ENCODE results near the gene FASTKD1.
"Not testable (repeated sequence)": the region's sequence is repeated elsewhere in the genome, so short reads cannot be mapped to it uniquely, and the experiment has no call there.

Gene FASTKD1

DNA sequence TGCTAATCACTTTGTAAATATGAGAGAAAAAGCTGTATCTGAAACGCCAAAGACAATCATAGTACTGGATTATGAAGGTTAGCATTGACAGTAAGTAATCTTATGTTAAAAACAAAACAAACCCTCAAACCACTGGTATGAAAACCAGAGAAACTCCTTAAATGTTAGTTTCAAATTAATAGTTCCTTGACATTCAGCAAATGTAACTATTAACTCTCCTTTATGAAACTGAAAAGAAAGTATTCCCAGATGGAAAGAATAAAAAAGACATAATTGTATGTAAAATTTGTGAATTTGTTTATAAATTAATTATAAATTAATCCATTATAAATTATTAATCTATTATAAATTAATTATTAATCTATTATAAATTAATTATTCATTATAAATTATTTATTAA lies 12.3 kb downstream of the FASTKD1 start:
- no peak for TF ChIP-seq JUND (IDR thresholded peaks at IDR 0.05; ENCODE audit: low read depth)
- in situ Hi-C loops (cut with HindIII; ENCODE audit: low pct_unique_long_range_greater_than_20kb, low sequenced_read_pairs): no loop called here
- no peak for DNase-seq (ENCODE audit: low read depth in 1 of 2, low spot score in 1 of 2)

DNA sequence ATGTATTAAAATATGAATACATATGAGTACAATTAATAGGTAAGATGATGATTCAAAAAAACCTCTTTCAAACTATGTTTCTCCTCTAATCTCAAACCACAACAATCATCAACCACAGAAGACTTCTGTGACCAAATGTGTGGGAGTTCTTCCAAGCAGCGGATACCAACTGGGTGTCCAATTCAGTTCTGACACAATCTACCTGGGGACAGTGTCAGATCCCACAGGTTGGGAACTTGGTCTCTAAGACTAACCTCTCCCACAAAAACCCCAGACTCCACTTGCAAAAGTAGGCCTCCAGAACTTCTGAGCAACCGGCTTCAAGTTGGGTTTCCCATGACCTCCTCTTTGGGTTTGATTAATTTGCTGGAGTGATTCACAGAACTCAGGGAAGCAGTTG lies 26.9 kb downstream of the FASTKD1 start:
- no peak for TF ChIP-seq JUND (IDR thresholded peaks at IDR 0.05; ENCODE audit: low read depth)
- DNase-seq (ENCODE audit: low read depth in 1 of 2, low spot score in 1 of 2): no peak
- in situ Hi-C loops (cut with HindIII; ENCODE audit: low pct_unique_long_range_greater_than_20kb, low sequenced_read_pairs): no loop called here

DNA sequence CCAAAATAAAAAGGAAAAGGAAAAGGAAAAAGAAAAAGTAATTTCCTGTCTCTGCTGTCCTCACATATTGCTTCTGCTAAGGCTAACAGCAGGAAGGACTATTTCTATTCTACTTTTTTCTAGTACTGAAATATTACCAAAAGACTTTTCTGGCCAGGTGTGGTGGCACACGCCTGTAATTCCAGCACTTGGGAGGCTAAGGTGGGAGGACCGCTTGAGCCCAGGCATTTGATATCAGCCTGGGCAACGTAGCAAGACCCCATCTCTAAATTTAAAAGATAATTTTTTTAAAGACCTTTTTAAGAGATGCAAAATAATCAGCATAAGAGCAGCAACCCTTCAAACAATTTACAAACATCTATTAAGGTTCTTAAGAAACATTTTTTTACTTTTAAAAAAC lies 31.2 kb downstream of the FASTKD1 start:
- in situ Hi-C loops (cut with HindIII; ENCODE audit: low pct_unique_long_range_greater_than_20kb, low sequenced_read_pairs): no loop called here
- TF ChIP-seq JUND (IDR thresholded peaks at IDR 0.05; ENCODE audit: low read depth): no peak
- no peak for DNase-seq (ENCODE audit: low read depth in 1 of 2, low spot score in 1 of 2)

DNA sequence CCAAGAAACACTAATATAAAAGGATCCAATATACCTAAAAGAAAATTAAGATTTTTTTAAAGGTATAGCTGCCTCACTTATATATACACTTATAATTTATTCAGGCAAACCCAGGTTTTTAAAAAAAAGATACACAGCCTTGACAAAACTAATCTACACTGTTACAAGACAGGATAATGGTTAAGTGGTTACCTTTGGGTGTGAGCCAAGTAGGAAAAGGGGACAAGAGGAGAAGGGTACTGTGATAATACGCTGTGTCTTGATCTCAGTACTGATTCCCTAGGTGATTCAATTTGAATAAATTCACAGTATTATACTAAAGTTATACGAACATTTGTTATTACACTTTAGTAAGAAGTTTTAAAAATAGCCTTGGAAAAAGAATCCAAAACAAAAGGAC lies 33.5 kb downstream of the FASTKD1 start:
- no peak for TF ChIP-seq JUND (IDR thresholded peaks at IDR 0.05; ENCODE audit: low read depth)
- no peak for DNase-seq (ENCODE audit: low read depth in 1 of 2, low spot score in 1 of 2)
- in situ Hi-C loops (cut with HindIII; ENCODE audit: low pct_unique_long_range_greater_than_20kb, low sequenced_read_pairs): no loop called here

DNA sequence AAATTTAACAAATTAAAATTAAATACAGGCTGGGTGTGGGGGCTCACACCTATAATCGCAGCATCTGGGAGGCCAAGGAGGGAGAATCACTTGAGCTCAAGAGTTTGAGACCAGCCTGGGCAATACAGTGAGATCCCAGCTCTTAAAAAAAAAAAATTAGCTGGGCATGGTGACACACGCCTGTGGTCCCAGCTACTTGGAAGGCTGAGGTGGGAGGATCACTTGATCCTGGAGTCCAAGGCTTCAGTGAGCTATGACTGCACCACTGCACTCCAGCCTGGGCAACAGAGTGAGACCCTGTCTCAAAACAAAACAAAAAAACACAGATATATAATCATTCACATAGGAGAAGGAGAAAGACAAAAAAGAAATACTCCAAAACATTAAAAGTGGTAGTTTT lies 34.2 kb downstream of the FASTKD1 start:
- DNase-seq (ENCODE audit: low read depth in 1 of 2, low spot score in 1 of 2); in situ Hi-C loops (cut with HindIII; ENCODE audit: low pct_unique_long_range_greater_than_20kb, low sequenced_read_pairs): not testable (repeated sequence)

DNA sequence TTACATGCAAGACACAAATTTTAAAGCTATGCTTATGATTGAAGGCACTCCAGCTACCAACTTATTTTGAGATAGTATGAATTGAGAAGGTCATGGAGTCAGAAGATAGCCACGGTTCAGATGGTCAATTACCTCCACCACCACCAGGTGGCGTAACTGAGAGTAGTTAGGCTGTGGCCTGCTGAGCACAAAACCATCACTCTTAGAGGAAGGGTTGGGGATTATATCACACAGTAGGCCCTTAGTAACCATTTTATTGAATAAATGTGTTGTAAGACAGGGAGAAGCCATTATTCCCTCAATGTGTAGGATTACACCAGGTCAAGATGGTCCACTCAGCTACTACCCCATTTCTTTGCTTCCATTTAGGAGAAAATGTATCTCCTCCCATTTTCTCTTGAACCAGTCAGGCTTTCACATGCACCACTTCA lies 45.4 kb downstream of the FASTKD1 start:
- in situ Hi-C loops (cut with HindIII; ENCODE audit: low pct_unique_long_range_greater_than_20kb, low sequenced_read_pairs): no loop called here
- DNase-seq (ENCODE audit: low read depth in 1 of 2, low spot score in 1 of 2): peak in 1 of 2 experiments; percentile 54
- no peak for TF ChIP-seq JUND (IDR thresholded peaks at IDR 0.05; ENCODE audit: low read depth)

DNA sequence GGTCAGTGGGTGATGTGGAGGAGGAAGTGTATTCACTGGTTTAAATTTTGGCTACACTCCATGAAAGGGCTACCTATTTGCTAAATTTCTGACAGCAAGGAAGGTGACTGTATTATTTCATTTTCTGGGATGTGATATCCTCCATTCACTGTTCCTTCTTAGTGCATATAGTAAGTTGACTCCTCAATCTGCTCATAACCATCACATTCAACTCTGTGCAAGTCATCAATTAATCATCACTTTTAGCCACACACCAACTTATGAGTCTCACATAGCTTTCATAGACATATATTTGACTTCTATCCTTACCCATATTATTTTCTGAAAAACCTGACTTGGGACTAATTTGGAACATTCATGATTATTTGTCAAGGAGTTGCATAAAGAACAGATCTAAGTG lies 47.2 kb downstream of the FASTKD1 start:
- no peak for TF ChIP-seq JUND (IDR thresholded peaks at IDR 0.05; ENCODE audit: low read depth)
- DNase-seq (ENCODE audit: low read depth in 1 of 2, low spot score in 1 of 2): no peak
- in situ Hi-C loops (cut with HindIII; ENCODE audit: low pct_unique_long_range_greater_than_20kb, low sequenced_read_pairs): no loop called here

DNA sequence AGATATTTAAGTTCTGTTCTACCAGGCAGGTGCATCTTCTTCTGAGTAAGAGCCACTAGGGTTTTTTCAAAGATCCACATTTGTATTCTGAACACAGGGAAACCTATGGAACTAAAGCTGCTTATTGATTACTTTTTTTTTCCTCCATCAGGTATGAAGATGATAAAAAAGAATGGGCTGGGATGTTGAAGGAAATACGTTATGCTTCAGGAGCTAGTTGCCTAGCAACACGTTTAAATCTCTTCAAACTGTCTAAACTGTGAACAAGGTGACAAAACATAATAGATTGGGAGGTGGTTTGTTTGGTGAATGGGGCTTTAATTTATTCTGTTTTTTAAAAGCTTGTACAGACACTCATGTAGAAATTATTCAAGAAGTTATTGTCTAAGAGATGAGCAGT lies 48.2 kb downstream of the FASTKD1 start:
- no peak for TF ChIP-seq JUND (IDR thresholded peaks at IDR 0.05; ENCODE audit: low read depth)
- no peak for DNase-seq (ENCODE audit: low read depth in 1 of 2, low spot score in 1 of 2)
- in situ Hi-C loops (cut with HindIII; ENCODE audit: low pct_unique_long_range_greater_than_20kb, low sequenced_read_pairs): no loop called here

DNA sequence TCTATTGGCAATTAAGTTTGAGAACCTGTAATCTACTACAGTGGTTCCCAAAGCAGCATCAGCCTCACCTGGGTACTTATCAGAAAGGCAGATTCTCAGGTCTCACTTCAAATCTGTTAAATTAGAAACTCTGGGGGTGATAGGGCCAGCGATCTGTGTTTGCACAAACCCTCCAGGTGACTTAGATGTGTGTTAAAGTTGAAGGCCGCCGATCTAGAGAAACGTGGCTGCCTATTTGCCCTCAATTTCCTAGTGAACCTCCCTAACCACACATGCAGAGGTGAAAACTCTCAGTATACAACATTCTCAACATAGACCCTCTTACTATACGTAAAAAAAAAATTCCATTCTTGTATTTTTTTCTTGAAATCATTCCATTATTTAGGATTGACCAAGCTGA lies 50.0 kb downstream of the FASTKD1 start:
- TF ChIP-seq JUND (IDR thresholded peaks at IDR 0.05; ENCODE audit: low read depth): no peak
- no peak for DNase-seq (ENCODE audit: low read depth in 1 of 2, low spot score in 1 of 2)
- in situ Hi-C loops (cut with HindIII; ENCODE audit: low pct_unique_long_range_greater_than_20kb, low sequenced_read_pairs): no loop called here

DNA sequence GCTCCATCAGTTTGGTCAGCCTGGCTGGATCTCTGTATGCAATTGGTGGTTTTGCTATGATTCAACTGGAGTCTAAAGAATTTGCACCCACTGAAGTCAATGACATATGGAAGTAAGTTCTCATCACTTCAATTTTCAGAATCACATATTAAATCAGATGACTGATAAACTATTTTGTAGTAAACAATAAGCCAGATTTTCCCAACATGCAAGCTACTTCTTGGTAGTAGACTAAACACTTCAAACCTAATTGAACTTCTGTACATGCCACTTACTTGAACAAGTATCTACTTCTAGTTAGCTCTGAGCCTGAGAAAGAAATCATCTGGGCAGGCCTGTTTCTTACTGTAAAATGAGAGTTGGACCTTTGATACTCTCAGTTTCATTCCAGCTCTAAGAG lies 52.8 kb downstream of the FASTKD1 start:
- no peak for TF ChIP-seq JUND (IDR thresholded peaks at IDR 0.05; ENCODE audit: low read depth)
- in situ Hi-C loops (cut with HindIII; ENCODE audit: low pct_unique_long_range_greater_than_20kb, low sequenced_read_pairs): no loop called here
- DNase-seq (ENCODE audit: low read depth in 1 of 2, low spot score in 1 of 2): no peak

DNA sequence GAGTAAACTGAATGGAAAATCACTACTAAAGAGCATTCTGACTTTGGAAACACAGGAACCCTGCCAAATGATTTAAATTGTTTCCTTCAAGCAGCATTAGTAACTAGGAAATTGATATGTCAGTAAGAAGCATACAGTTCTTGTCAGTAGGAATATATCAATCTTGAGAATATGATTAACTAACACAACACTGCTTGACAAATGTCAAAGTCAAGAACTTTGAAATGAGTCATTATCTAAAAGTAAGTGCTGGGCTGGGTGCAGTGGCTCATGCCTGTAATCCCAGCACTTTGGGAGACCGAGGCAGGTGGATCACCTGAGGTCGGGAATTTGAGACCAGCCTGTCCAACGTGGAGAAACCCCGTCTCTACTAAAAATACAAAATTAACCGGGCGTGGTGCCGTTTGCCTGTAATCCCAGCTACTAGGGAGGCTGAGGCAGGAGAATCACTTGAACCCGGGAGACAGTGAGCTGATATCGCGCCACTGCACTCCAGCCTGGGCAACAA lies 57.1 kb downstream of the FASTKD1 start:
- DNase-seq (ENCODE audit: low read depth in 1 of 2, low spot score in 1 of 2); in situ Hi-C loops (cut with HindIII; ENCODE audit: low pct_unique_long_range_greater_than_20kb, low sequenced_read_pairs): not testable (repeated sequence)

DNA sequence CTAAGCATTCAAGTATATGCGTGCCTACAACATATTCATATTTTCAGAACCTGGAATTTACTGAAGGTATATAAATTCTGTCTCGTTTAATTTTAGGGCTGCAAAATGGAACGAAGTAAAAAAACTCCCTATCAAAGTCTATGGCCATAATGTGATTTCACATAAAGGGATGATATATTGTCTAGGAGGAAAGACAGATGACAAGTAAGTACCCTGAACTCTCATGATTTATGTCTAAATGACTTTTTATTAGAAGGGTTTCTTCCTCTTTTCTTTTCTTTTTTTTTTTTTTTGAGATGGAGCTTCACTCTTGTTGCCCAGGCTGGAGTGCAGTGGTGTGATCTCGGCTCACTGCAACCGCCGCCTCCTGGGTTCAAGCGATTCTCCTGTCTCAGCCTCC lies 58.9 kb downstream of the FASTKD1 start:
- DNase-seq (ENCODE audit: low read depth in 1 of 2, low spot score in 1 of 2); in situ Hi-C loops (cut with HindIII; ENCODE audit: low pct_unique_long_range_greater_than_20kb, low sequenced_read_pairs): not testable (repeated sequence)

DNA sequence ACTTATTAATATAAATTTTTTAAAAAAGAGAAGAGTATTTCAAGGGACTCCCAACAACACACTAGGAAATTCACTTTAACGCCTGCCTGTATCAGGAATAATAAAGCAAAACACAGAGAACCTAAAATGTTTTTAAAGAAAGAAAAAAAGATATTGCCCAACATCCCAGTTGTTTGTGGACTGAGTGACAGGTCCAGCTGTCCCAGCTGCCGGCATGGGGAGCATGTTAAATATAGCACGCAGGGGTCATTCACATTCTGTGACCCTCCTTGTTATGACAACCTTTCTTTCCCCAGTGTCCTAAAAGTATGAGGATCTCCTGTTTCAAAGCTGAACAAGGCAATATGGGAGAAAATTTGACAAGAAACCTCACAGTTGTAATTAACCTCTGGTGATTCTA lies 59.7 kb downstream of the FASTKD1 start:
- in situ Hi-C loops (cut with HindIII; ENCODE audit: low pct_unique_long_range_greater_than_20kb, low sequenced_read_pairs): no loop called here
- no peak for TF ChIP-seq JUND (IDR thresholded peaks at IDR 0.05; ENCODE audit: low read depth)
- DNase-seq (ENCODE audit: low read depth in 1 of 2, low spot score in 1 of 2): no peak

DNA sequence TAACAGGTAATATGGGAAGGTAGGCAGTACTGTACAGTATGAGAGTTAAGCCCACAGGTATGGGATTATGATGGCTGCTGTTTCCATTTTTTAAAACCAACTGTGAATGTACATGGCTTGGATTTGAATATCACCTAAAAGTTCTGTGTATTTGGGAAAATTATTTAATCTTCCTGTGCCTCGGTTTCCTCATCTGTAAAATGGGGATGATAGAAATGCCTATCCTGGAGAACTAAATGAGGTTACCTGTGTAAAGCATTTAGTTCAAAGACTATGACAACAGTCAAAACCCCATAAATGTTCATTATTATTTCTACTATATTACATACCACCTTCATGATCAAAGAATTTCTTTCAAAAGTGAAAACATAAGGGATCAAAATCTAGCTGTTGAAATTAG lies 60.6 kb downstream of the FASTKD1 start:
- in situ Hi-C loops (cut with HindIII; ENCODE audit: low pct_unique_long_range_greater_than_20kb, low sequenced_read_pairs): no loop called here
- no peak for TF ChIP-seq JUND (IDR thresholded peaks at IDR 0.05; ENCODE audit: low read depth)
- DNase-seq (ENCODE audit: low read depth in 1 of 2, low spot score in 1 of 2): no peak
